BJ (cell line): ENCODE results near the gene TMEM115. TPM values are rescaled to one million over a fixed set of nuclear protein-coding genes. Genes with fewer than 3 reads are reported as not detected.

Experiments used
- CTCF ChIA-PET: fragments of 350-600 bp; formaldehyde crosslinking; extraction: SDS; loops from one replicate; lab custom pipeline; 2021; ENCODE audit warnings: antibody characterized with exemption, inconsistent platforms; lab: Yijun Ruan, JAX
- POLR2A ChIA-PET: fragments of 300-600 bp; sonication (Branson Sonifier 250); formaldehyde crosslinking; extraction: SDS; loops from one replicate; lab custom pipeline; 2021; ENCODE audit warnings: antibody characterized with exemption; lab: Charles Lee
- DNase-seq: peaks from one replicate; pipeline ENCODE4 v3.0.0-alpha.2; 2011; ENCODE audit warnings: low read depth
- H3K27me3 ChIP-seq: 2 replicates; pipeline ENCODE4 v1.6.0; 2011; ENCODE audit warnings: low read length; ENCODE audit not compliant: control insufficient read depth, insufficient read depth
- H3K36me3 ChIP-seq: 2 replicates; pipeline ENCODE4 v1.5.1; 2011; ENCODE audit warnings: low read length; ENCODE audit not compliant: control insufficient read depth, insufficient read depth
- H3K4me3 ChIP-seq: 2 replicates; pipeline ENCODE4 v1.5.1; 2011; ENCODE audit warnings: low read depth, mild to moderate bottlenecking, control low read depth, low read length
- polyA plus RNA-seq: library from polyadenylated mRNA; depleted of rRNA; stranded (reverse); fragments of >200 nt; gene quantifications from 2 replicates; pipeline ENCODE4 v1.2.3, GENCODE V29; 2011
- TF ChIP-seq, protein P1 (sequence below): IDR thresholded peaks from 2 replicates; pipeline ENCODE4 v1.5.1; 2011; ENCODE audit warnings: low read depth, mild to moderate bottlenecking, control low read depth, inconsistent platforms, low read length, moderate library complexity; ENCODE audit not compliant: insufficient read depth

The TMEM115 gene
- polyA plus RNA-seq, 1 experiment, result 75.4 TPM

DNA sequence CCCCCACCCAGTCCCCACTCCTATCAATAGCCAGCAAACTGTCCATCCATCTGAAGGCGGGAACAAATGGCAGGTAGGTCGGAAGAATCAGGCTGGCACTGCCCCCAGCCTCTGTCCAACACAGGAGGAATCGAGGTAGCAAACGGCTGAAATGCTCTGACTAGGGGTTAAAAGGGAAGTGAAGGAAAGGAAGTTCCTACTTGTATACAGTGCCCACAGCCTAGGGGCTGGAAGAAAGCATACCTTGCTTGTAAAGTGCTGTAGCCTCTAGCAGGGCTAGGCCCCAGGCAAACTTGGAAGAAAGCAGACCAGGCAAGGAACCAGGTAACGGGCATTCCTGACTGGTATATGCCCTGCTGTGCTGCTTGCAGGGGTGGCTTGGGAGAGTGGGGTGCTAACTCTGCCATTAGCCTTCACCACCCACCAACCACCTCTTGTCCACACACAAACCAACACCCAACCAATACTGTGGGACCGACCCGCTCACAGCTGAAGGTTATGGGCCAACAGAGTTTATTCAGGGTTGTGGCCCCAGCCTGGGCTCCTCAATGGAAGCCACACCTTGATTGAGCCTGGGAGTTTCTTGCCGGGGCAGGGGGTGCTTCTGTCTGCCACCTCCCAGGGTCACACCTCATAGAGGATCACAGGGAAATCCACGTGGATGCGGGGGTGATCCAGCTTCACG lies 33.7 kb downstream of the TMEM115 start:
- Histone ChIP-seq H3K4me3 (no peak overlapping the region), H3K27me3 (no peaks in the 10 kb centered on the region), H3K36me3 (peaks cover 12% of the 10 kb centered on the region)
- ChIA-PET POLR2A (no interaction called here), CTCF (interaction anchor here (0.8 to 3.0 kb wide), 6 partner anchors 10 to 132 kb away, joined by 3 to 32 read pairs (median 14); no protein-coding TSS in a partner anchor)
- TF ChIP-seq, protein P1, sequence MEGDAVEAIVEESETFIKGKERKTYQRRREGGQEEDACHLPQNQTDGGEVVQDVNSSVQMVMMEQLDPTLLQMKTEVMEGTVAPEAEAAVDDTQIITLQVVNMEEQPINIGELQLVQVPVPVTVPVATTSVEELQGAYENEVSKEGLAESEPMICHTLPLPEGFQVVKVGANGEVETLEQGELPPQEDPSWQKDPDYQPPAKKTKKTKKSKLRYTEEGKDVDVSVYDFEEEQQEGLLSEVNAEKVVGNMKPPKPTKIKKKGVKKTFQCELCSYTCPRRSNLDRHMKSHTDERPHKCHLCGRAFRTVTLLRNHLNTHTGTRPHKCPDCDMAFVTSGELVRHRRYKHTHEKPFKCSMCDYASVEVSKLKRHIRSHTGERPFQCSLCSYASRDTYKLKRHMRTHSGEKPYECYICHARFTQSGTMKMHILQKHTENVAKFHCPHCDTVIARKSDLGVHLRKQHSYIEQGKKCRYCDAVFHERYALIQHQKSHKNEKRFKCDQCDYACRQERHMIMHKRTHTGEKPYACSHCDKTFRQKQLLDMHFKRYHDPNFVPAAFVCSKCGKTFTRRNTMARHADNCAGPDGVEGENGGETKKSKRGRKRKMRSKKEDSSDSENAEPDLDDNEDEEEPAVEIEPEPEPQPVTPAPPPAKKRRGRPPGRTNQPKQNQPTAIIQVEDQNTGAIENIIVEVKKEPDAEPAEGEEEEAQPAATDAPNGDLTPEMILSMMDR, result no peak
- no peak for DNase-seq

DNA sequence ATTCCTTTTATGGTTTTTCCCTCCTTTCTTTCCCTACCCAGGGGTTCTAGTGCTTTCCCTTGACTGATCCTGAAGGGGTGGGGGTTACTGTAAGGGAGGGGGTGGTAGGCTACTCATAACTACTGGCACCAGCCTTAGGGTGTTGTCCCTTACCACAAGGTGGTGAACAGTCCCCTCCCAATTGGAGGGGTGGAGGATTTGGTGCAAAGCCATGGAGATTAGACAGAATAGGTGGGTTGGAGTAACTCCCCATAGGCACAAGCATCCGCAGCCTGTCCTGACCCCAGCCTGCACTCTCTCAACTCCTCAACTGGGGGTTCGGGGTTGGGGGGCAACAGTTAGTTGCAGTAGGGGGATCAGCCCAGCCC lies 34.2 kb downstream of the TMEM115 start:
- TF ChIP-seq, protein P1, result no peak
- no peak for DNase-seq
- POLR2A ChIA-PET, result no interaction called here
- H3K36me3 ChIP-seq, result peaks cover 7% of the 10 kb centered on the region
- H3K27me3 ChIP-seq, result no peaks in the 10 kb centered on the region
- CTCF ChIA-PET, result interaction anchor here (0.6 to 3.0 kb wide), 17 partner anchors 10 to 204 kb away, joined by 3 to 32 read pairs (median 4); partner anchors contain the start of genes HYAL3 and NAA80
- no peak overlapping the region for H3K4me3 ChIP-seq

DNA sequence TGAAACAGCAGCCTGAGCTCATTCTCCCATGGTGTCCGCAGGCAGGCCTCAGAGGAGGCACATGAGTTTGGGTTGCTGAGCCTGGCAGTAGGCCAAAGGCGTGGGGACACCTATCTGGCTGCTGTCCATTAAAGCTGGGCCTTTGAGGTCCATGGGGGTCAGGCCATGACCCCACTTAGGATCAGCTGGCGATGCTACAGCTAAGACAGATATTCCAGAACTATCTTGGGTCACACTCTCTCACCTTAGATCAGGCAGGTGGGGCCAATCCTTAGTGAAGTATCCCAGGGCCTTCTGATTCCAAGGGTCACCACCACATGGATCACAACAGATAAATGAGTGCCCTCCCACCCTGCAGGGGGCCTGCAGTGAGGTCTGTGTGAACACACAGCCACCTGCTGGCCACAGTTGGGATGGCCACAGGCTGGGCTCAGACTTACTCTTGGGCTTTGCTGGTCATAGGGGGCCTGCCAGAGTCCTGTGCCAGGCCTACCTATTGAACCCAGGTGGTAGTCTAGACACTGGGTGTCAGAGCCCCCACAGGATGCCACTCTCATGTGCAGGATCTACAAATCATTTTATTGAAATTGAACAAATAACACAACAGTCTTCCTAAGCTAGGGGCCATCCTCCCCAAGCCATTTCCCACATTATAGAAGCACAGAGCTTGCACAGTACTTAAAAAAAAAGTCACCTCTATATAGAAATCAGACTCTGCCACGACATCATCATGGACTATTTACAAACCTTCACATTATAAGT lies 34.8 kb downstream of the TMEM115 start:
- ChIA-PET CTCF (interaction anchor here (0.6 to 3.0 kb wide), 30 partner anchors 9 to 218 kb away, joined by 3 to 32 read pairs (median 4); partner anchors contain the start of genes HYAL3, LSMEM2 and NAA80), POLR2A (no interaction called here)
- TF ChIP-seq, protein P1, result peak; percentile 94
- Histone ChIP-seq H3K27me3 (no peaks in the 10 kb centered on the region), H3K4me3 (no peak overlapping the region), H3K36me3 (peaks cover 5% of the 10 kb centered on the region)
- no peak for DNase-seq

DNA sequence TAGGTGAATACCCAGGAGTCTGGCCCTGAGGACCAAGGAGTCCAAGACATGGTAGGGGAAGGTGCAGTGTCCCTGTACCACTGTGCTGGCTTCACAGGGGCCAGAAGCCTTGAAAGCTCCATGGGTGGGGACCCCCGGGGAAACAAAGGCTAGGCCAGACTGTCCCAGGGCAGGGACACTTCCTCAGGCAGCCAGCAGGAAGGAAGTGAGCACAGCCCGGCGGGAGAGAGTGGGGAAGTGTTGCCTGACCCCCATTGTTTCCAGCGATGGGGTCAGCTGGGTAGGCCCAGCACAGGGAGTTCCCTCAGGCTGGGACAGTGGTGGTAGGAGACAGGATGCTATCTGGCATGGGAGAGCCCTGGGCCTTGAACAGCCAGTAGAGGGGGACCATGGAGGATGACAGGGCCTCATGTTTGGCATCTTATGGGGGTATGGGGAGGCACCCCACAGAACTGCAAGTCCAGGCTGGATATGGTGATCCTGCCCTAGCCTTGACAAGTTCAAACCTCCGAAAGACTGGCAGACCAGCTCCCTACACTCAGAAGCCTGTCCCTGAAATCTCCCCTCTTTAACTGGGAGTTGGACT lies 35.6 kb downstream of the TMEM115 start:
- no peak for DNase-seq
- no peaks in the 10 kb centered on the region for H3K27me3 ChIP-seq
- H3K4me3 ChIP-seq, result no peak overlapping the region
- TF ChIP-seq, protein P1, result no peak
- H3K36me3 ChIP-seq, result peaks cover 8% of the 10 kb centered on the region
- ChIA-PET POLR2A (no interaction called here), CTCF (interaction anchor here (0.5 to 3.0 kb wide), 27 partner anchors 8 to 518 kb away, joined by 3 to 32 read pairs (median 4); partner anchors contain the start of genes HYAL3, LSMEM2 and NAA80)
